ENCODE measurements around the gene CLASP1.

GRCh38 chr2:121291251-121291580, 358.0 kb downstream of the CLASP1 start:
- no peak for TF ChIP-seq EZH2phosphoT487 (IDR thresholded peaks at IDR 0.05; ENCODE audit: insufficient read depth, low read depth)
- TF ChIP-seq EZH2 (IDR thresholded peaks at IDR 0.05; ENCODE audit: insufficient read depth, poor library complexity, severe bottlenecking), result no peak

Data from GM23248 (cell line).